Endometrial microvascular endothelial cells (primary cell): ENCODE results near the gene C1QB. TPM values are rescaled to one million over a fixed set of nuclear protein-coding genes. Genes with fewer than 3 reads are reported as not detected.

Source experiments
- in situ Hi-C: cut with HindIII; loops from 2 replicates; pipeline ENCODE4 v1.10.0; 2017; ENCODE audit warnings: low sequenced_read_pairs, low pct_unique_long_range_greater_than_20kb; ENCODE audit errors: inconsistent ontology term
- total RNA-seq: library from RNA; depleted of rRNA; stranded (reverse); fragments of >200 nt; gene quantifications from one replicate; pipeline ENCODE4 v1.2.3, GENCODE V29; 2015; ENCODE audit errors: inconsistent ontology term

The C1QB gene
- not detected for total RNA-seq

DNA sequence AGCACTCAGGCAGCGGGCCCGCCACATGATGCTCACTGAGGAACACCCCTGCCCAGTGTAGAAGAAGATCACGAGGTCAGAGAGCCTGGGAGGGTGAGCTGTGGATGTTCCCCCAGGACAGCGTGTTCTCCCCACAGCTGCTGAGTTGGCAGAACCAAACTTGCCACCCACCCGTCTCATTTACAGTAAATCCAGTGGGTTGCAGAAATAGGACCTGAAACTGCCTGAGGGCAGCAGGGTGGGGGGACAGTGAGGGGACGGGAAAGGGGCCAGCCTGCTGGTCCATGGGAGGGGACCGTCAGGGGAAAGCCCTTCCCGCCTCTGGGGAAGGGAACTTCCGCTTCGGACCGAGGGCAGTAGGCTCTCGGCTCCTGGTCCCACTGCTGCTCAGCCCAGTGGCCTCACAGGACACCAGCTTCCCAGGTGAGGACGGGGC lies at the start of gene C1QB:
Gene C1QB (plus strand): TSS at position 356 of the 436 bp plus-strand sequence. CDS start 6,227 bp downstream, outside the sequence.
- in situ Hi-C loops = no loop called here

GRCh38 chr1:22606161-22606560 lies 46.9 kb upstream of the C1QB start:
- in situ Hi-C loops = no loop called here

GRCh38 chr1:22607154-22607553 lies 45.9 kb upstream of the C1QB start:
- in situ Hi-C loops = no loop called here

DNA sequence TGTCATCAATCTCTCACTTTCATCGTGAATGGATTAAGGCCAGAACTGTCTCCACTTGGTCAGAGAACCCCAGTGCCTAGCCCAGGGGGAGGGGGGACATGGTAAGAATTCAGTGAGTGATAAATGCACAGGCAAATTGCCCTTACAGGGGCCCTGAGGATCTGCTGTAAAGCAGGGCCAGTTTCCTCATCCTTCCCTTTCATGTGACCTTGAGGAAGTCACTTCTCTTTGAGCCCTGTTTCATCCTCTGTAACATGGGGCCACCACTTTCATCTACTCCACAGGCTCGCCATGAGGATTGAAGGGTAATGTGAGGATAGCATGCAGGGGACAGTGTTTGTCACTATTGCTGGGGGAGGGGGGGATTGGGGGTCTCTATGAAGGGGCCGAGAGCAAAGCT lies 44.7 kb upstream of the C1QB start:
- in situ Hi-C loops = no loop called here

DNA sequence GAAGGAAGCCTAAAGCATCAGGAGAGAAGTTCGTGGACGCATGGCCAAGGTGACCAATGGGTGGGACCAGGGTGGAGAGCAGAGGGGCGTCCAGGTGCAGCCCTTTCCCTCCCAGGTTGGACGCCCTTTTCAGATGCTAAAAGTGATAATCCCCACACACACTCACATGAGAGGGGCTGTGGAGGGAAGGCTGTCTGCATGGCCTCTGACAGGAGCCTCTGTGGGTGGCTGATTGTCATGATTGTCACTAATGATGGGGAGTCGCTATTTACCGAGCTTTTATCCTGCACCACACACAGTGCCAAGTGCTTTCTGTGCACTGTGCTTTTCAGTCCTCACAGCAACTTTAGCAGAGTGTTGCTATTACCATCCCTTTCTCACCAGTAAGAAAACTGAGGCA lies 43.7 kb upstream of the C1QB start:
- in situ Hi-C loops = no loop called here

- in situ Hi-C loops = no loop called here
Observed at GRCh38 chr1:22611530-22611947, 41.5 kb upstream of the C1QB start.

- in situ Hi-C loops = no loop called here
Observed at GRCh38 chr1:22612671-22613571, 40.1 kb upstream of the C1QB start.

DNA sequence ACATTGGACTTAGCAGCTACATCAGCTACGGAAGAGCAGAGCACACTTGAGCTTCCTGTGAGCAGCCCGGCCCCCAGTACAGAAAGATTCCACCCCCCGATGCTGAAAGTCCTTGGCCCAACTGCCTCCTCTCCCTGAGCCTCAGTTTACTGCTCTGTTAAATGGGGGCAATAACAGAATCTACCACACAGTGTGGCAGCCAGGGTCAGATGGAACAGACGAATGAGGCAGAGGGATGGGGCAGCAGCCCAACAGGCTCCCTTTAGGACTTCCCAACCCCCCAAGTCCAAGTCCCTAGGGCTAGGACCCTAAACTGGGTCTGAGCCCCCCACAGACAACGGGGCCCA lies 39.5 kb upstream of the C1QB start:
- in situ Hi-C loops = no loop called here

DNA sequence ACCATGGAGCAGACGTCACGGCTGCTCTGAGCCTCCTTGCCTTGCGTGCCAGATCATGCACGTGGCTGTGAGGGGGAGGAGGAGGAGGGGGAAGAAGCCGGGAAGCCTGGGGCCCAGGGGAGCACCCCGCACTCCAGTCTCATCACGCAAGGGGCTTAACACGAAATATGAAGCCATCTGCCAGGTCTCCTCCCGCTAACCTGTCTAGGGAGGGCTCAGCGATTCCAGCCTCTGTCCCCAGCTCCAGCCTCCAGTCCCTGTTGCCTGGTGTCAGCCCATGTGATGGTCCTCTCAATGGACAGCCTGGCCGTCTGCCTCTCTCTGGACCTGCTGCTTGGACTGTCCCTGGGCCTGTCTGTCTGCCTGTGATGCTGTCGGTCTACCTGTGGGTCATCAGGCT lies 39.1 kb upstream of the C1QB start:
- in situ Hi-C loops = no loop called here

- in situ Hi-C loops = no loop called here
Observed at GRCh38 chr1:22615886-22616285, 37.1 kb upstream of the C1QB start.

GRCh38 chr1:22616571-22616970 lies 36.5 kb upstream of the C1QB start:
- in situ Hi-C loops = no loop called here

- in situ Hi-C loops = no loop called here
Observed at GRCh38 chr1:22618056-22618455, 35.0 kb upstream of the C1QB start.

DNA sequence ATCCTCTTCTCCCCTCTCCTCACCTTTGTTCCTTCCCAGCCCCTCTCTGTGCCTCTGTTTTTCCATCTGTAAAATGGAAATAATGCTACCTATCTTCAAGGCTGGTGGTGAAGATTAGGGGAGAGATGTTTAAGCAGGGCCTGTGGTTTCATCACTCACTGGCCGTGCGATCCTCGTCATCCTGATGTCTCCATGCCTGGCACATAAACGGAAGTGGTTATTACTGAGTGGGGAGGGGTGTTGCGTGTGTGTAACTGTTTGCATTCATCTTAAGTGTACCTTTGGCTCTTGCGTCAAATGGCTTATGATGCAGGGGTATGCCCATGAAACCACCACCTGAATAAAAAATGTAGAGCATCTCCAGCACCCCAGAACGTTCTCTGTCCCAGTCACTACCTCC lies 33.8 kb upstream of the C1QB start:
- in situ Hi-C loops = no loop called here

GRCh38 chr1:22619798-22620197 lies 33.2 kb upstream of the C1QB start:
- in situ Hi-C loops = no loop called here

DNA sequence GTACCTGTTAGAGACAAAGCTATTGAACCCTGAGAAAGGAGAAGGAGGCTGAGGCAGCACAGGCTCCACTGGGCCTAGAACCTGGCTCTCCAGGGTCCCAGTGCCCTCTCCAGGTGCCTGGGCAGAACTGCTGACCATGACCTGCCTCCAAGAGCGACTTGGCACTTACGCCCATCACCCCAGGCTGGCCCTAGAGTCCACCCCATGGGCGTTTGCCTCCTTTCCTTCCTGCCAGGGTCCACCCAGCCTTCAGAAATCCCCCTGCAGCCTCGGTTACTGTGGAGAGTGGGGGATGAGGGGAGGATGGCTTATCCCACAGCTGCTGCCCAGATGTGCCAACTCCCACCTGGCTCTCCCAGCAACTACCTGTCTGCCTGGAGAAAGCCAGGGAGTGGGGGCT lies 31.3 kb upstream of the C1QB start:
- in situ Hi-C loops = no loop called here

GRCh38 chr1:22625262-22625925 lies 27.6 kb upstream of the C1QB start:
- in situ Hi-C loops = no loop called here

- in situ Hi-C loops = no loop called here
Observed at GRCh38 chr1:22626237-22627157, 26.5 kb upstream of the C1QB start.

DNA sequence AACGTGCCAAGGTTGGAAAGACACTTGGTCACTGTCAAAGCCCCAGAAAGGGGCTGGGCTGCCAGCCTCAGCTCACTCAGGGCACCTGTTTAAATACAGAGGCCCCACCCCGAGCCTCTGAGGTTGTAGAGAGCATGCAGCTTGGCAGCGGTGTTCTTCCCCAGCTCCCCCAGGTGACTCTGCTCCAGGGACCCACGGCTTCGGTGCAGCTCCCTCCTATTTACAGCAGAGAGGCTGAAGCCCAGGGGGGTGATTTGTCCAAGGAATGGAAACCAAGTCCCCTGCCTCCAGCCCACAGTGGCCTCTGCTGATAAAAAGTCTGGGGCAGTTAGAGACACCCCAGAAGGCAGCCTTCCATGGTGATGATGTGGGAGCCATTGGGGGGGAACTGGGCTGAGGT lies 25.7 kb upstream of the C1QB start:
- in situ Hi-C loops = no loop called here

- in situ Hi-C loops = no loop called here
Observed at GRCh38 chr1:22628698-22629444, 24.2 kb upstream of the C1QB start.
